HCT116 (cell line): Measurements from ENCODE around the gene COA3. TPM values are rescaled to one million over a fixed set of nuclear protein-coding genes. Genes with fewer than 3 reads are reported as not detected.

ENCODE experiments used
- ATAC-seq: fragments of 200-7000 bp; cut with Tn5 transposase; 2 replicates; pipeline ENCODE4 v1.9.1; 2020; ENCODE audit warnings: mild to moderate bottlenecking, moderate library complexity
- BruUV-seq: library from RNA; stranded (reverse); fragments of 400-500 nt; replicated peaks from 2 replicates; lab custom pipeline; 2021; lab: Mats Ljungman, UMichigan
- CTCF ChIA-PET: fragments of 300-600 bp; sonication (Branson Sonifier 250); formaldehyde crosslinking; loops from one replicate; lab custom pipeline; 2021; ENCODE audit warnings: antibody characterized with exemption; lab: Charles Lee
- POLR2A ChIA-PET: fragments of 300-600, 350-600 bp; sonication (Branson Sonifier 250); formaldehyde crosslinking; loops from one replicate; lab custom pipeline; 2021; ENCODE audit warnings: antibody characterized with exemption; lab: Charles Lee
- RAD21 ChIA-PET, 2 experiments: fragments of 300-600 bp; sonication (Branson Sonifier 250); formaldehyde crosslinking; loops; one replicate each; lab custom pipeline; 2023; ENCODE audit warnings: low total read pairs in 2 of 2; ENCODE audit not compliant: uncharacterized antibody in 2 of 2, unreplicated experiment in 2 of 2, low non-redundant PET in 1 of 2; lab: Charles Lee
- DNase-seq: peaks from one replicate; pipeline ENCODE4 v3.0.0-alpha.2; 2010; ENCODE audit warnings: low read depth, low spot score
- H2AFZ ChIP-seq: fragments of 200-600 bp; shearing (Covaris generic), sonication (generic); 2 replicates; pipeline ENCODE4 v1.6.1; 2017; ENCODE audit warnings: low read depth, mixed run types, mixed read lengths, antibody characterized with exemption, low read length; ENCODE audit not compliant: poor library complexity, severe bottlenecking
- H3K27ac ChIP-seq: 2 replicates; pipeline ENCODE4 v1.5.1; 2012; ENCODE audit warnings: low read depth, low read length
- H3K27me3 ChIP-seq: fragments of 200-600 bp; sonication (generic); 2 replicates; pipeline ENCODE4 v1.6.1; 2016; ENCODE audit warnings: mixed run types, low read length, mixed read lengths; ENCODE audit not compliant: insufficient read depth
- H3K36me3 ChIP-seq, 2 experiments: fragments of 200-500 bp in 1 of 2; fragments of 200-600 bp in 1 of 2; sonication (Bioruptor generic) in 1 of 2; sonication (generic) in 1 of 2; 2 replicates each; pipeline versions ENCODE4 v1.5.1 to v1.6.1; 2014 to 2016; ENCODE audit warnings: low read length in 2 of 2, inconsistent platforms in 1 of 2, mixed read lengths in 1 of 2, mixed run types in 1 of 2; ENCODE audit not compliant: insufficient read depth in 2 of 2, control insufficient read depth in 1 of 2
- H3K4me1 ChIP-seq, 2 experiments: fragments of 200-600 bp in 1 of 2; sonication (generic) in 1 of 2; 2 replicates each; pipeline versions ENCODE4 v1.5.1 to v1.6.1; 2012 to 2017; ENCODE audit warnings: low read length in 2 of 2, inconsistent platforms in 1 of 2, mild to moderate bottlenecking in 1 of 2, mixed read lengths in 1 of 2, mixed run types in 1 of 2, moderate library complexity in 1 of 2; ENCODE audit not compliant: insufficient read depth in 2 of 2, control insufficient read depth in 1 of 2
- H3K4me2 ChIP-seq: fragments of 200-600 bp; sonication (generic); 2 replicates; pipeline ENCODE4 v1.6.1; 2017; ENCODE audit warnings: mixed run types, low read length, mixed read lengths
- H3K4me3 ChIP-seq, 2 experiments: fragments of 200-600 bp in 1 of 2; sonication (generic) in 1 of 2; replicated peaks in 1 of 2; 2 replicates each; pipeline ENCODE4 v1.5.1; 2011 to 2016; ENCODE audit warnings: low read length in 2 of 2, control low read depth in 1 of 2, low read depth in 1 of 2, mild to moderate bottlenecking in 1 of 2, mixed read lengths in 1 of 2, mixed run types in 1 of 2
- H3K79me2 ChIP-seq: fragments of 200-600 bp; sonication (generic); 2 replicates; pipeline ENCODE4 v1.6.1; 2017; ENCODE audit warnings: mild to moderate bottlenecking, mixed run types, low read length, moderate library complexity, mixed read lengths; ENCODE audit not compliant: insufficient read depth
- H3K9ac ChIP-seq: fragments of 200-600 bp; sonication (generic); 2 replicates; pipeline ENCODE4 v1.6.1; 2016; ENCODE audit warnings: low read length, mixed read lengths
- H3K9me2 ChIP-seq: fragments of 200-600 bp; sonication (generic), shearing (Covaris generic); 2 replicates; pipeline ENCODE4 v1.6.1; 2017; ENCODE audit warnings: mixed run types, mild to moderate bottlenecking, moderate library complexity; ENCODE audit not compliant: insufficient read depth
- H3K9me3 ChIP-seq, 2 experiments: fragments of 200-500 bp in 1 of 2; fragments of 200-600 bp in 1 of 2; sonication (Bioruptor generic) in 1 of 2; sonication (generic) in 1 of 2; 2 replicates each; pipeline ENCODE4 v1.6.1; 2014 to 2017; ENCODE audit warnings: low read length in 2 of 2, mixed read lengths in 2 of 2, inconsistent platforms in 1 of 2, low read depth in 1 of 2, mild to moderate bottlenecking in 1 of 2, mixed run types in 1 of 2, moderate library complexity in 1 of 2; ENCODE audit not compliant: control insufficient read depth in 1 of 2, insufficient read depth in 1 of 2
- H4K20me1 ChIP-seq: fragments of 200-600 bp; sonication (generic), shearing (Covaris generic); 2 replicates; pipeline ENCODE4 v1.6.1; 2017; ENCODE audit warnings: mixed run types, mild to moderate bottlenecking, moderate library complexity; ENCODE audit not compliant: insufficient read depth
- CBX3 ChIP-seq: IDR thresholded peaks from 2 replicates; pipeline ENCODE4 v1.6.1; 2012; ENCODE audit warnings: low read depth
- CEBPB ChIP-seq: IDR thresholded peaks from 2 replicates; pipeline ENCODE4 v1.6.1; 2012; ENCODE audit warnings: low read depth
- EGR1 ChIP-seq: IDR thresholded peaks from 2 replicates; pipeline ENCODE4 v1.6.1; 2012; ENCODE audit warnings: low read depth
- ELF1 ChIP-seq: IDR thresholded peaks from 2 replicates; pipeline ENCODE4 v1.6.1; 2012; ENCODE audit warnings: low read depth, borderline replicate concordance
- EZH2 ChIP-seq: fragments of 200-600 bp; sonication (generic); IDR thresholded peaks from 2 replicates; pipeline ENCODE4 v1.6.1; 2017; ENCODE audit warnings: antibody characterized with exemption, mixed run types
- EZH2phosphoT487 ChIP-seq: fragments of 200-600 bp; IDR thresholded peaks from 2 replicates; pipeline ENCODE4 v1.6.1; 2018; ENCODE audit warnings: antibody characterized with exemption, borderline replicate concordance
- FOSL1 ChIP-seq: IDR thresholded peaks from 2 replicates; pipeline ENCODE4 v1.6.1; 2012; ENCODE audit warnings: low read depth
- JUND ChIP-seq: IDR thresholded peaks from 2 replicates; pipeline ENCODE4 v1.6.1; 2012
- POLR2A ChIP-seq: IDR thresholded peaks from 2 replicates; pipeline ENCODE4 v1.7.0; 2011; ENCODE audit warnings: borderline replicate concordance; ENCODE audit not compliant: insufficient read depth, insufficient read length; ENCODE audit errors: extremely low read depth
- POLR2AphosphoS5 ChIP-seq: IDR thresholded peaks from 2 replicates; pipeline ENCODE4 v1.6.1; 2011; ENCODE audit warnings: mild to moderate bottlenecking, low read depth, low read length, moderate library complexity
- SIN3A ChIP-seq: IDR thresholded peaks from 2 replicates; pipeline ENCODE4 v1.6.1; 2012; ENCODE audit warnings: low read depth
- SP1 ChIP-seq: IDR thresholded peaks from 2 replicates; pipeline ENCODE4 v1.6.1; 2012; ENCODE audit warnings: low read depth
- SRF ChIP-seq: IDR thresholded peaks from 2 replicates; pipeline ENCODE4 v1.6.1; 2012; ENCODE audit warnings: low read depth
- TCF7L2 ChIP-seq: IDR thresholded peaks from 2 replicates; pipeline ENCODE4 v1.7.0; 2011; ENCODE audit warnings: borderline replicate concordance, inconsistent platforms; ENCODE audit not compliant: insufficient read depth, insufficient read length; ENCODE audit errors: extremely low read depth
- YY1 ChIP-seq: IDR thresholded peaks from 2 replicates; pipeline ENCODE4 v1.6.1; 2011; ENCODE audit warnings: low read length, low read depth, moderate library complexity, mild to moderate bottlenecking; ENCODE audit not compliant: insufficient replicate concordance; ENCODE audit errors: extremely low read depth
- ZFX ChIP-seq: fragments of 450-650 bp; IDR thresholded peaks from 2 replicates; pipeline ENCODE4 v1.6.1; 2017
- ZNF274 ChIP-seq: fragments of 200-500 bp; sonication (Bioruptor generic); IDR thresholded peaks from 2 replicates; pipeline ENCODE4 v1.6.1; 2014; ENCODE audit warnings: mild to moderate bottlenecking, low read depth, low read length, inconsistent platforms
- intact Hi-C: fragments of 100-400 bp; cut with micrococcal nuclease; formaldehyde crosslinking; loops from 2 replicates; pipeline ENCODE4 v1.10.0; 2022
- total RNA-seq: library from RNA; stranded (reverse); gene quantifications from one replicate; pipeline ENCODE4 v1.2.1, GENCODE V29; 2021; ENCODE audit not compliant: unreplicated experiment
- TF ChIP-seq, protein P1 (sequence below): IDR thresholded peaks from 2 replicates; pipeline ENCODE4 v1.6.1; 2012
- TF ChIP-seq, protein P2 (sequence below): IDR thresholded peaks from 2 replicates; pipeline ENCODE4 v1.6.1; 2012

The COA3 gene
- total RNA-seq, 1 experiment from 2014 or later: 37.1 TPM

GRCh38 chr17:42779304-42779935, 19.1 kb downstream of the COA3 start:
- H3K4me2 ChIP-seq: no peak overlapping the region
- H2AFZ ChIP-seq: no peak overlapping the region
- no peak overlapping the region for H3K4me3 ChIP-seq
- no peaks in the 10 kb centered on the region for H4K20me1 ChIP-seq
- H3K27me3 ChIP-seq: no peaks in the 10 kb centered on the region
- no peak for ATAC-seq
- RAD21 ChIA-PET: no interaction called here
- no peaks in the 10 kb centered on the region for H3K9me2 ChIP-seq
- peaks cover 10 to 22% of the 10 kb centered on the region in 2 experiments for H3K36me3 ChIP-seq
- no peak for DNase-seq
- no peak overlapping the region for H3K9ac ChIP-seq
- POLR2A ChIA-PET: no interaction called here
- H3K27ac ChIP-seq: no peak overlapping the region
- CTCF ChIA-PET: no interaction called here
- BruUV-seq: no TSS peak
- no peaks in the 10 kb centered on the region for H3K9me3 ChIP-seq
- intact Hi-C loops: no loop called here
- peaks cover 5 to 23% of the 10 kb centered on the region in 2 experiments for H3K4me1 ChIP-seq
- no peak for TF ChIP-seq SP1
- TF ChIP-seq TCF7L2: no peak
- TF ChIP-seq ZFX: no peak
- TF ChIP-seq EGR1: no peak
- TF ChIP-seq POLR2AphosphoS5: no peak
- TF ChIP-seq, protein P1, sequence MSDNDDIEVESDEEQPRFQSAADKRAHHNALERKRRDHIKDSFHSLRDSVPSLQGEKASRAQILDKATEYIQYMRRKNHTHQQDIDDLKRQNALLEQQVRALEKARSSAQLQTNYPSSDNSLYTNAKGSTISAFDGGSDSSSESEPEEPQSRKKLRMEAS: no peak
- H3K79me2 ChIP-seq: peaks cover 8% of the 10 kb centered on the region

GRCh38 chr17:42778570-42778969, 19.9 kb downstream of the COA3 start:
- Histone ChIP-seq H3K36me3 (peaks cover 10 to 22% of the 10 kb centered on the region in 2 experiments), H4K20me1 (no peaks in the 10 kb centered on the region), H3K4me3 (no peak overlapping the region), H2AFZ (no peak overlapping the region), H3K9ac (no peak overlapping the region), H3K79me2 (peaks cover 16% of the 10 kb centered on the region), H3K9me3 (no peaks in the 10 kb centered on the region), H3K4me1 (peaks cover 11 to 22% of the 10 kb centered on the region in 2 experiments), H3K4me2 (no peak overlapping the region), H3K27ac (no peak overlapping the region), H3K27me3 (no peaks in the 10 kb centered on the region), H3K9me2 (no peaks in the 10 kb centered on the region)
- intact Hi-C loops: no loop called here
- no peak for DNase-seq
- RAD21 ChIA-PET: no interaction called here
- CTCF ChIA-PET: interaction anchor here (1.8 kb wide), 1 partner anchor 15 kb away, joined by 6 read pairs; no protein-coding TSS in a partner anchor
- BruUV-seq: no TSS peak
- ATAC-seq: no peak
- TF ChIP-seq YY1: no peak
- TF ChIP-seq SP1: no peak
- TF ChIP-seq CEBPB: no peak
- TF ChIP-seq JUND: no peak
- no peak for TF ChIP-seq ELF1
- no peak for TF ChIP-seq FOSL1
- no peak for TF ChIP-seq ZNF274
- no peak for TF ChIP-seq SIN3A
- no peak for TF ChIP-seq CBX3
- no peak for TF ChIP-seq EZH2phosphoT487
- TF ChIP-seq EZH2: no peak
- no peak for TF ChIP-seq SRF
- no peak for TF ChIP-seq POLR2A
- TF ChIP-seq ZFX: no peak
- TF ChIP-seq POLR2AphosphoS5: no peak
- TF ChIP-seq, protein P1: no peak
- TF ChIP-seq TCF7L2: no peak
- TF ChIP-seq, protein P2, sequence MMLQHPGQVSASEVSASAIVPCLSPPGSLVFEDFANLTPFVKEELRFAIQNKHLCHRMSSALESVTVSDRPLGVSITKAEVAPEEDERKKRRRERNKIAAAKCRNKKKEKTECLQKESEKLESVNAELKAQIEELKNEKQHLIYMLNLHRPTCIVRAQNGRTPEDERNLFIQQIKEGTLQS: no peak
- TF ChIP-seq, all 23 proteins: peak for 0
- POLR2A ChIA-PET: no interaction called here
